ENCODE results near the gene FOXRED2. TPM values are rescaled to one million over a fixed set of nuclear protein-coding genes. Genes with fewer than 3 reads are reported as not detected.
"Not testable (repeated sequence)": the region's sequence is repeated elsewhere in the genome, so short reads cannot be mapped to it uniquely, and the experiment has no call there.

Gene FOXRED2
- total RNA-seq, 1 experiment from 2014 or later = 19.3 TPM

DNA sequence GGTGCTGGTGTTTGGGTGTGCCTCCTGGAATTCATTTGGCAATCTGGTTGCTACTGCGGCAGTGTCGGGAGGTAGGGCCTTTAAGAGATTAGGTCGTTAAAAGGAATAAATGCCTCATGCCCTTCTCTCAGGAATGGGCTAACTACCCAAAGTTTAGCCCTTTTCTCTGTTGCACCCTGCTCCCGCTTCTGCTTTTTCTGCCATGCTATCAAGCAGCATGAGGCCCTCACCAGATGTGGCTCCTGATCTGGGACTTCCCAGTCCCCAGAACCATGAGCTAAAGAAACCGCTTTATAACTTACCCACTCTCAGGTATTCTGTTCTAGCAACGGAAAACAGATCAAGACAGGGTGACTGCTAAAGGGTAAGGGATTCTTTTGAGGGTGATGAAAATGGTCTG is 15.8 kb upstream of the FOXRED2 start:
- in situ Hi-C loops (cut with HindIII; ENCODE audit: low sequenced_read_pairs) = no loop called here
- no peak for DNase-seq (ENCODE audit: low spot score)

DNA sequence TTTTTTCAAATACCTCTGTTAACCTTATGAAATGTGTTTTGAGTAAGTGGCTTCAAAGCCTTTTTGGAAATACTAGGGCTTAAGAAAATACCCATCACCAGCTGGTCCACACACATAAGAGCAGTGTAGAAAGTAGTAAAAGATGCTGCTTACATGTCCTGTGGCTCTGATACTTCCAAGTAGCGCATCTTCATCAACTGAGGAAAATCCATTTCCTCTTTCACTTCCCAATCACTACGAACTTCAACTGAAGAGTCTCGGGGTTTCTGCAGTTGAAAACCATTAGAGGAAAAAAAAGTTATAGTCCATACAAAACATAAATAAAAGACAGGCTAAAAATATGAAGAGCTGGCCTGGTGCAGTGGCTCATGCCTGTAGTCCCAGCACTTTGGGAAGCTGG is 13.6 kb upstream of the FOXRED2 start:
- in situ Hi-C loops (cut with HindIII; ENCODE audit: low sequenced_read_pairs) = no loop called here
- no peak for DNase-seq (ENCODE audit: low spot score)

DNA sequence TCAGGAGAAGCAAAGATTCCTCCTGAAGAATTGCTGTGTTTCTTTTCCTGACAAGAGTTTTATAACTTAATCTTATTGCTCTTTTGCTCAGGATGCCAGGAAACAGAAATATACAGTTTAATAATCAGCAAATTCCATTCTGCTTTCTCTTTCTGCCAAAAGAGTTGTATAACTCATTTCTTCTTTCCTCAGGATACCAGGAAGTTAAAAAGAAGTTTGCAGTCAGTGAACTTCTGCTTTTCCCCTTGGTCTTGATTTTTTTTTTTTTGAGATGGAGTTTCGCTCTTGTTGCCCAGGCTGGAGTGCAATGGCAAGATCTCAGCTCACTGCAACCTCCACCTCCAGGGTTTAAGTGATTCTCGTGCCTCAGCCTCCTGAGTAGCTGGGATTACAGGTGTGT is 13.1 kb upstream of the FOXRED2 start:
- DNase-seq (ENCODE audit: low spot score); in situ Hi-C loops (cut with HindIII; ENCODE audit: low sequenced_read_pairs): not testable (repeated sequence)

DNA sequence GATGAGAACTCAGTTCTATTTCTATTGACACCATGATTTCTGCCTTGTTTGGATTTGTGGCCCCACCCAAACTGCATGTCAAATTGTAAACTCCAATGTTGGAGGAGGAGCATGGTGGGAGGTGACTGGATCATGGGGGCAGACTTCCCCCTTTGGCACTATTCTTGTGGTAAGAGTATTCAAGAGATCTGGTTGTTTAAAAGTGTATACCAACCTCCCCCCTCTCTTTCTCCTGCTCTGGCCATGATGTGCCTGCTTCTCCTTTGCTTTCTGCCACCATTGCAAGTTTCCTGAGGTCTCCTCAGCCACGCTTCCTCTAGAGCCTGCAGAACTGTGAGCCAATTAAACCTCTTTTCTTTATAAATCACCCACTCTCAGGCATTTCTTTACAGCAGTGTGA is 7.9 kb upstream of the FOXRED2 start:
- no peak for DNase-seq (ENCODE audit: low spot score)
- in situ Hi-C loops (cut with HindIII; ENCODE audit: low sequenced_read_pairs) = no loop called here

DNA sequence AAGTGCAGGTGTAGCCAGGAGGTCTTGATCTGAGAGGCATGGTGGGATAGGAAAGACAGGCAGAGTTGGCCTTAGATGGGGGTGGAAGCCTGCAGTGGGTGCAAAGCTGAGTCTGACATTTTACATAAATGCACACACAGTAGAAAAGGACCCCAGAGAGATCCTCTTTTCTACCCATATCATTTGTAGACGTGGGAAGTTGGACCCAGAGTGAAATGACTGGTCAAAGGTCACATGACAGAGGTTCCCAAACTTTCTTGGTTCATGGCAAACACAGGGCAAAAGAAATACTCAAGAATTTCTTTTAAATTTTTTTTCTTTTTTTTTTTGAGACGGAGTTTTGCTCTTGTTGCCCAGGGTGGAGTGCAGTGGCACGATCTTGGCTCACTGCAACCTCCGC is 6.2 kb upstream of the FOXRED2 start:
- in situ Hi-C loops (cut with HindIII; ENCODE audit: low sequenced_read_pairs) = no loop called here
- no peak for DNase-seq (ENCODE audit: low spot score)

DNA sequence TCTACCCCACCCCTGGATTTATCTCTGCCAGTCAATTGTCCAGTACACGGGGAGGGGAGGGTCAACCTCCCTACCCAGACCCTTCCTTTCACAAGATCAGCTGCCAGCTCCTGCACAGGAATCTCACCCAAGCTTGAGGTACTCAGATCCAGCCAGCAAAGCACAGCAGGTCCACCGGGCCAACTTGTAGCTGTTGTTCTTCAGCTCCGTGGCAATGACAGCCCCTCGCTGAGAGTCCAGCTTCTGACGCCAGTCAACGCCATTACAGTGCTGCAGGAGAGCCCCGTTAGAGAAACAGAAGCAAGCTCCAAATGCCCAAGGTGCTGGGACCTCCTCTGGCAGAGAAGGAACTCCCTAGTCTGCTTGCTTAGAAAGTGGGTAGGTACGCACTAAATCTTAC is 5.5 kb upstream of the FOXRED2 start:
- in situ Hi-C loops (cut with HindIII; ENCODE audit: low sequenced_read_pairs) = no loop called here
- DNase-seq (ENCODE audit: low spot score) = no peak

DNA sequence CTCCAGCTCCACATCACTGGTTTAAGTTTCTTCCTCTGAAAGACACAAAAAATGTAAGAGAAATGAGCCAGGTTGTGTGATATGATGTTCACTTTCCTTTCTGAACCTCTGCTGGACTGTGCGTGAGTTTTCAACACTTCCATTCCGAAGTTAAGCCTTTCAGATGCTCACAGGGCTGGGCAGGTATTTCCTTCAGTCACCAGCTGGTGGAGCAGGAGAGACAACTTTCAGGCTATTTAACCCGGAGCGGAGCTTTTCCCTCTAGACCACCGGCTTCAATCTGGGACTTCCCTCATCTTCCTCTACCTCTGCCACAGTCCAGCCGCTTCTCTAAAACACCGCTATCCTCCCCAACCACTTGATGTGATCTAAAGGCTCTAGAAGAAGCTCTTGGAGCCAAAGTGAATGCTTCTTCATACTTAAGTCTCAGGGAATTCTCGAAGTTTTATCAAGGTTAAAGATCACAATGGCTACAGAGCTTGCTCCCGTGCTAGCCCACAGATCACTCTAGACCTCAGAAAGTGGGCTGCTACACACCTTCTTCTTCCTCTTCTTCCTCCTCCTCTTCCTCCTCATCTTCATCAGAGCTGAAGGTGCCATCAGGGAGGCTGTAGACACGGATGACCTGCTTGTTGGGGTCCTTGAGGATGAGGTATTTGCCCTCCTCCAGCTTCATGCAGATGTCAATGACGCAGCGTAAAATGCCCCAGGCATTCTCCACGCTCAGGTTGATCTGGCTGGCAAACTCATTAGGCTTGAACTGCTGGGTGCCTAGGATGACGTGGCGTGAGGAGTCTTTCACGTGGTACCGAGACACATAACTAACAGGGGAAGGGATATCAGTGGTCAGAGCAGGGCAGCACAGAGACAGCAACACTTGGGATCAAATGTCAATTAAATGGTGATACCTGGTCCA is 4.4 kb upstream of the FOXRED2 start:
- DNase-seq (ENCODE audit: low spot score) = peak; percentile 56
- in situ Hi-C loops (cut with HindIII; ENCODE audit: low sequenced_read_pairs) = no loop called here

DNA sequence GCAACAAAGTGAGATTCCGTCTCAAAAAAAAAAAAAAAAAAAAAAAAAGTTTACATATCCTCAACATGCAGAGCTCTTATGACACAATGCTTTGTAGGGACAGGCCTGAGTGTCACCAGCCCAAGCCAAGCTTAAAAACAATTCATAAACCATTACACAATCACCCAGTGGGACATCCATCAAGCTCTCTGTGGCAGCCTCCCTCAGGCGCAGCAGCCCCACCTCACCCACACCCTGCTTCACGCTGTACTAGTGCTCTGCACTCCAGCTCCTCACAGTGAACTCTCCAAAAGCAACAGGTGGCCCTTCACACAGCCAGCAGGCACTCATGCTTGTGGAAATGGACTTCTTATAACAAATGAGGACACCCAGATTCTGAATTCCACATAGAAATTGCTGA is 3.5 kb upstream of the FOXRED2 start:
- no peak for DNase-seq (ENCODE audit: low spot score)
- in situ Hi-C loops (cut with HindIII; ENCODE audit: low sequenced_read_pairs) = no loop called here

DNA sequence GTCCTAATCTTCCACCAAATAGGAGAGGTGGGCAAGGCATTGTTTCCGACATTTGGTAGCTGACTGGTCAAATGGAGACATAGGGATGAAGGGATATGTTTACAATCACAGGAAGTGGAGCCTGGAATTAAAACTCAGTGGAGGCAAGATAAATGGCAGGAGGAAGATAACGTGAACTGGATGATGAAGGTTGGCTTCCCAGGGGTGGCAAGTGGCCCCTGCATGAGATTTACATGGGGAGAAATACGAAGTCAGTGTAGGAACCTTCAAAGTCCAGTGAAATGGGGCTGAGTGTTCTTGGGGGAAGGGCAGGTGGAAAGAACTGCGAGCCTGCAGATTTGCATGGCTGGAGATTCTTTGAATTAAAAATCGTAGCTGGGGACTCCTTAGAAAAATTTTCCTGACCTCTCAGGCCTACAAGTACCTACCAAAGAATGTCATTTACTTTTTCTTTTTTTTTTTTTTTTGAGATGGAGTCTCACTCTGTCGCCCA is 724 bp upstream of the FOXRED2 start:
- DNase-seq (ENCODE audit: low spot score) = no peak
- in situ Hi-C loops (cut with HindIII; ENCODE audit: low sequenced_read_pairs) = no loop called here

DNA sequence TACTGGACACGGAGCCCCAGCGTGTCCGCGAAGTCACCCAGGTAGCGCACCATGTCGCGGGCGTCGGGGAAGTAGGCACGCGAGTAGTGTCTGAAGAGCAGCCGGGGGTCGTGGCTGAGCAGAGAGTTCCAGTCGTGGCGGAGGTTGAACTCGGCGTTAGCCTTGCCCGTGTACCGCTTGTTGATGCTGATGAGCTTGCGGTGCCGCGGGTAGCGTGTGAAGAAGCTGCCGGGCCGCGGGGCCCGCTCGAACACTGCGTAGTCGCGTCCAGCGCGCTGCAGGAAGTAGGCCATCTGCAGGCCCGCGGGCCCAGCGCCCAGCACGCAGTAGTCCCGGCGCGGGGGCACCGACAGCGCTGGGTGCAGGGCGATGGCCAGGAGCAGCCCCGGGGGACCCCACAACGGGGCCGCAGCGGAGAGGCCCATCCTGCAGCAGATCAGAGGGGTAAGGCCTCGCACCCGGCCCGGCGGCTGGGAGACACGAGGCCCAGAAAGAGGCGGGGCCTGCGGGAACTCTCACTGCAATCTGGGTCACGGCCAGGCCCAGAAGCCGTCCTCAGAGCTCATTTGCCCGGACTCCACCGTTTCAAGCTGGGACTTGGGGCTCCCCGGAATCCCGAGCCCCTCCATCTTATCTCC is 723 bp downstream of the FOXRED2 start:
- in situ Hi-C loops (cut with HindIII; ENCODE audit: low sequenced_read_pairs) = no loop called here
- no peak for DNase-seq (ENCODE audit: low spot score)

DNA sequence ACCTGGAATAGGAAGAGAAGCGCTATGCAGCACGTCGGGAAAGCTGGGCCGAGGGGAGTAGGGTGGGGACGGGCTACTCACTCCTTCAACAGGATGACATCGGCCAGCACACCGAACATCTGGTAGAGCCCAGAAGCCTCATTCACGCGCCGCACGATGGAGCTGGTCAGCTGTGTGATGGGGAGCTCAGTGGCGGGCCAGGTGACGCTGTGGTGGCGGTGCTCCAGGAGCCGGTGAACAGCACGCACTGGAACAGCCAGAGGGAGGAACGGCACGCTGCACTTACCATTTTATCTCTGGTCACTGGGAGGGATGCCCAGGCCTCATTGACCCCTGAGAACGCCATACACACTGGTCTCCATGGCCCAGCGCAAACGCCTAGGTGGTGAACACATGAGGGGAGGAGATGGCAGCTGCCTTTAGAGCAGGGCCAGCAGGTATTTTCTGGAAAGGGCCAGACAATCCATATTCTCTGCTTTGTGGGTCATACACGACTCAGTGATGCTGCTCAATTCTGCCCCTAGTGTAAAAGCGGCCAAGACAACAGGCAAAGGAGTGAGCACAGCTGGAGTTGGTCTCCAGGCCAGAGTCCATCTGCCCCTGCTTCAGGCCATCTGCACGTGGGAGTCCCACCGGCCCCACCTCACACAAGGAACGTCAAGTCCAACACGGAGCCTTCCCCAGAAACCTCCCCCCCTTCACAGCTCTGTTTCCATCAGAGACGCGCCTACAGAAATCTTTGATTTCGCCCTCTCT is 8.8 kb downstream of the FOXRED2 start:
- DNase-seq (ENCODE audit: low spot score) = peak; percentile 42
- in situ Hi-C loops (cut with HindIII; ENCODE audit: low sequenced_read_pairs) = no loop called here

DNA sequence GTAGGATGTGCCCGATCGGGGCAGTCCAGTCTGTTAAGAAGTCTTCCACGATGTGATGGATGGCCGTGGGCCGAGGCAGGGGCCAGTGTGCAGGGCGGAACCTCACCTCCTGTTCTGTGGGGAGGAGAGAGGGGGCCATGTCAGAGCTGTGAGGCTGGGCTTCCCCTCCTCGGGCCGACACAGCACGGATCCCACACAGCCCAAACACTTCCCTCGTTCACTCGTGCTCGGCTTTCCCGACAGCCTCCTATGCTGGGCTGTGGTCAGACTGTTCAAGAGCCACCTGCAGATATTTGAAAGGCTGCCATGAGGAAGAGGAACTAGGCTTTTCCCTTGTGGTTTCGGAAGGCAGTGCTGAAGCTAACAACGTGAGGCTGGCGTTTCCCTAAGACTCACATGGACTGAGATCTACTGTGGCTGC is 13.1 kb downstream of the FOXRED2 start:
- no peak for DNase-seq (ENCODE audit: low spot score)
- in situ Hi-C loops (cut with HindIII; ENCODE audit: low sequenced_read_pairs) = no loop called here

DNA sequence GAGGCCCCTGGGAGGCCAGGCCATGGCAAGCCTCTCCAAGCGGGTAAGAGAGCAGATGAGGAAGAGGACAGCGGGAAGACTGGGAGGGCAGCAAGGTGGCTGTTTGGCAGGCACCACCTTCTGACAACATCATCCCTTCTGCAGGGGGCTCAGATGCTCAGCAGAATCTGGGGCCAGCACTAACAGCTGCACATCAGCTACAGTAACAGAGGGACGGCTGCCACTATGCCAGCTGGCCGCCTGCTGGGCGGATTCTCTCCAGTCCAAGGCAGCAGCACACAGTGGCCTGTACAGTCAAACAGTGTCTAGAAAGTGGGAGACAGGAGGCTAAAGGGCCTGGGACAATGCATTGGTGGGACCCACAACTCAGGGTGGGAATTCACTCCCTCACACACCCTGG is 14.7 kb downstream of the FOXRED2 start:
- in situ Hi-C loops (cut with HindIII; ENCODE audit: low sequenced_read_pairs) = no loop called here
- no peak for DNase-seq (ENCODE audit: low spot score)

DNA sequence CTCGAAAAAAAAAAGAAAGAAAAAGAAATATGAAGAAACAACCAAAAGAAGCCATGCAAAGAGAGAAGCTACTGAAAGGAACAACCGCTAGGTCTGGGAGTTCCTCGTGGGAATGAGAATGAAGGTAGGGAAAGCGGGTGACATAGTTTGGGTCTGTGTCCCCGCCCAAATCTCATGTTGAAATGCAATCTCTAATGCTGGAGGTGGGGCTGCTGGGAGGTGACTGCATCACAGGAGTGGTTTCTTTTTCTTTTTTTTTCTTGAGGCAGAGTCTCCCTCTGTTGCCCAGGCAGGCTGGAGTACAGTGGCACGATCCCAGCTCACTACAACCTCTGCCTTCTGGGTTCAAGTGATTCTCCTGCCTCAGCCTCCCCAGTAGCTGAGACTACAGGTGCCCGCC is 15.7 kb downstream of the FOXRED2 start:
- DNase-seq (ENCODE audit: low spot score) = no peak
- in situ Hi-C loops (cut with HindIII; ENCODE audit: low sequenced_read_pairs) = no loop called here

DNA sequence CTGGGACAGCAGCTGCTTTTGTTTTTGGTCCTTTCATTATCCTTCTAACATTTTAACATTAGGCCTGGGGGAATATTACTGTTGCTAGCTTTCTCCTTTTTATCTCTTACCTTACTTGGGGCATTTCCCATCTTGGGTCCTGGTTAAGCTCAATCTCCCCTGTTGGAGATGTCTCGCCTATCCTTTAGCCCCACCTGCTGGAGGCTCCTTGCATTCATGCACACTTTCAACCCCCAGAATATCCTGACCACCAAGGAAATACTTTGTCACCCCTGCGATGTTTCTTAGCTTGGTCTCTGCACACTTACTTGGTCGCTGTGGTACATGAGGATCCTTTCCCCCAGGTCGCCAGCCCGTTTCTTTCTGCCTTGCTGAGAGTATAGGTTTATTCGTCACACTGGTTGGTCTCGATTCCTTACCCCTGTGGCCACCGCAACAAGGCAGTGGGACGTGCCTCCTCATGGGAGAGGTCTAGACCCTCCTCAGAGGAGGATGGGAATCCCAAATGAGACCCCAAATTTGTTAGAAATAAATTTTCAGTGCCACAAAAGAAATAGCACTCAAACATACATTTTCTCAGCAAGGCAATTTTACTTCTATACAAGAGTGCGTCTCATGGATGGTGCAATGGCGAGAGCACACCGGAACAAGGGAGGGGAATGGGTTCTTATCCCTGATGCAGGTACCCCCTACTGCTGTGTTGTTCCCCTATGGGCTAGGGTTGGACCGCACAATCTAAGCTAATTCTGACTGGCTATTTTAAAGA is 20.0 kb downstream of the FOXRED2 start:
- DNase-seq (ENCODE audit: low spot score) = no peak
- in situ Hi-C loops (cut with HindIII; ENCODE audit: low sequenced_read_pairs) = no loop called here

DNA sequence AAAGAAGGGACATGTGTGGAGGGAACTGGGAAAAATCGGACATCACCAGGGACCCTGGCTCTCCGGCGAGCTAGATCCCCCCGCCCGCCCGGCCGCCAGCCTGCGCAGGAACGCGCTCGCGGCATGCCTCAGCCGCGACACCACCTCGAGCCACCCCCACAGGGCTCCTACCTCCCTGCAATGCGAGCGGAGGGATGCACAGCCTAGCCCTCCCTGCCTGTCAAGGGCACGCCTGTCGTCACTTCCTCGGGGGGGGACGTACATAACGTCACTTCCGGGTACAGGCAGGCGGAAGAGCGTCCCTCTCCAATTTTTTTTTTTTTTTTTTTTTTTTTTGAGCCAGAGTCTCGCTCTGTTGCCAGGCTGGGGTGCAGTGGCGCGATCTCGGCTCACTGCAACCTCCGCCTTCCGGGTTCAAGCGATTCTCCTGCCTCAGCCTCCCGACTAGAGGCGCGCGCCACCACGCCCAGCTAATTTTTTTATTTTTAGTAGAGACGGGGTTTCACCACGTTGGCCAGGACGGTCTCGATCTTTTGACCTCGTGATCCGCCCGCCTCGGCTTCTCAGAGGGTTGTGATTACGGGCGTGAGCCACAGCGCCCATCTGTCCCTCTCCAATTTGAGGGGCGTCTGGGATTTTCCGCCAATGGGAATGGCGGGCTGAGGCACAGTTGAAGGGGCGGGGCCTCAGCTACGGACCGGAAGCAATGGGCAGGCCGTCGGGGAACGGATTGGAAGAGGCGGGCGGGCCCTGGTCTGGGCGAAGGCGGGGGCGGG is 25.3 kb downstream of the FOXRED2 start, which contains the start of gene TXN2:
Gene TXN2 (minus strand): TSS at position 248 of the 776 bp plus-strand sequence. CDS start 803 bp downstream, outside the sequence.
- peak; percentile 96 for DNase-seq (ENCODE audit: low spot score)
- in situ Hi-C loops (cut with HindIII; ENCODE audit: low sequenced_read_pairs) = no loop called here

DNA sequence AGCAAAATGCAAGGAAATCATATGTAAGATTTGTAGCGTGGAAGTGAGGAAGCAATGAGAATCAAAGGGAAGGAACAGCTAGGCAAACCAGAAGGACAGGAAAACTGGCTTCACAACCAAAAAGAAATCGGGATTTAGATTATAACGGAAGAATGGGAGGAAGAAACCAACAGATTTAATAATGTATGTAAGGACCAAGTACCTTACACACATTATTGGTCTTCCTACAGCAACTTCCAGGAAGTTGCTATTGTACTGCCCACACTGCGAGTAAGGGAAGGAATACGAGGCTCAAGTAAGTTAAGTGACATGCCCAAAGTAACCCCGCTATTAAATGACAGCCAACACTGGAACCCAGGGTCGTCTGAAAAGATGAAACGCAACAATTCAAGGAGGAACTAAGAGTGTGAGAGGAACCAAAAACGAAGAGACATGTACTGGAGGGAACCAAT is 25.9 kb downstream of the FOXRED2 start:
- in situ Hi-C loops (cut with HindIII; ENCODE audit: low sequenced_read_pairs) = no loop called here
- no peak for DNase-seq (ENCODE audit: low spot score)

DNA sequence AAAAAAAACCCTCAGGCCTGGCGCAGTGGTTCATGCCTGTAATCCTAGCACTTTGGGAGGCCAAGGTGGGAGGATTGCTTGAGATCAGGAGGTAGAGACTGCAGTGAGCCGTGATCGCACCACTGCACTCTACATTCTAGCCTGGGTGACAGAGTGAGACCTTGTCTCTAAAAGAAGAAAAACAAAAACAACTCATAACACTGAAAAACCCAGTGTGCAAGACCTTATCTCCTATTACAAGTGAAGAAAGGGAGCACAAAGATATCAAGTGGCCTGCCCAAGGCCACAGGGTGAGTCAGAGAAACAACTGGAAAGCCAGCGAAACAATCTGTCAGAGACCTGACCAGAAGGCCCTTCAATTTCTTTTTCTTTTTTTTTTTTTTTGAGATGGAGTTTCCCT is 27.9 kb downstream of the FOXRED2 start:
- in situ Hi-C loops (cut with HindIII; ENCODE audit: low sequenced_read_pairs) = no loop called here
- DNase-seq (ENCODE audit: low spot score) = no peak

Measured in G401 (cell line).